ENCODE results near the gene OSBPL10.

The OSBPL10 gene

GRCh38 chr3:31988271-31988670 is 7.2 kb upstream of the OSBPL10 start:
- DNase-seq (ENCODE audit: low read depth): no peak

- DNase-seq (ENCODE audit: low read depth): no peak
These were observed 4.8 kb upstream of the OSBPL10 start for GRCh38 chr3:31985831-31986230.

DNA sequence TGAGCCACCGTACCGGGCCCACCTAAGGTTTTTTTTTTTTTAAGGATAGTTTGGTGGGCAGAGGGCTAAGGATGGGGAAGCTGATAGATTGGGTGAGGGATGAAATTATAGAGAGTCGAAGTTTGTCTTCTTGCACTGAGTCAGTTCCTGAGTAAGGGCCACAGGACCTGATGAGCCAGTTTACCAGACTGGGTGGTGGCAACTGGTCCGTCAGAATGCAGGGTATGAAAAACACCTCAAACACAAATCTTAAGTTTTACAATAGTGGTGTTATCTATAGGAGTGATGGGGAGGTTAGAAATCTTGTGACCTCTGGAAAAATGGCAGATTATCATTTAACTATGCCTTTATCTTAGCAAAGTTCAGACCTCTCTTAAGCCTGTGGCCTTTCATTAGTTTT is 3.3 kb upstream of the OSBPL10 start:
- no peak for DNase-seq (ENCODE audit: low read depth)

GRCh38 chr3:31980530-31981205 is 394 bp downstream of the OSBPL10 start:
- DNase-seq (ENCODE audit: low read depth): no peak

GRCh38 chr3:31979001-31979697 is 1.9 kb downstream of the OSBPL10 start:
- DNase-seq (ENCODE audit: low read depth): no peak

- DNase-seq (ENCODE audit: low read depth): no peak
These were observed 2.5 kb downstream of the OSBPL10 start for GRCh38 chr3:31978553-31978952.

GRCh38 chr3:31977736-31978135 is 3.3 kb downstream of the OSBPL10 start:
- DNase-seq (ENCODE audit: low read depth): no peak

DNA sequence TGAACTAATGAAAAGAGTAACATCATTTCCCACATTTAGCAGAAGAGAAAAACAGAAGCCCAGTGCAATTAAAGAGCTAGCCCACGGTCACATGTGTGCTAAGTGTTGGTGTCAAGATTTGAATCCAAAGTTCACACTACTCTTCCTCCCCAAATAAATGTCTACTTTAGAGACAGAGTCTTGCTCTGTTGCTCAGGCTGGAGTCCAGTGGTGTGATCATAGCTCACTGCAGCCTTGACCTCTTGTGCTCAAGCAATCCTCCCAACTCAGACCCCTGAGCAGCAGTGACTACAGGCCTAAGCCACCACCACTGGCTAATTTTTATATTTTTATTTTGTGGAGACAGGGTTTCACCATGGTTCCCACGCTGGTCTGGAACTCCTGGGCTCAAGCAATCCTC is 4.8 kb downstream of the OSBPL10 start:
- DNase-seq (ENCODE audit: low read depth): no peak

DNA sequence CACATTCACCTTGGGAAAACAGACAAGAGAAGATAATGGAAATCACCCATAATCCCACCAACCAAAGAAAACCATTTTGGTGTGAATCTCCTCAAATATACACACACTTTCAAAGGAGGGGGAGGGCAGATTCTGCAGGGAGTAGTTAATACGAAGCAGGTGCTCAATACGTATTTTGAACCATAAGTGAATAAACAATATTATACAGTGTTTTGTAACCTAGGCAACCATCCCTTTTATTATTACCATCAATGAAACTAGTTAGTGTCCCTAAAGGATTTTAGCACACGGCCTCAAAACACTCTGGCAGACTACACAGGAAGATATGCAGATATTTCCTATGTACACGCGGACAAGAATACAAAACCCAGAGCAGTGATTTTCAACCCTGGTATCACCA is 6.1 kb downstream of the OSBPL10 start:
- no peak for DNase-seq (ENCODE audit: low read depth)

- no peak for DNase-seq (ENCODE audit: low read depth)
These were observed 6.6 kb downstream of the OSBPL10 start for GRCh38 chr3:31974471-31974870.

DNA sequence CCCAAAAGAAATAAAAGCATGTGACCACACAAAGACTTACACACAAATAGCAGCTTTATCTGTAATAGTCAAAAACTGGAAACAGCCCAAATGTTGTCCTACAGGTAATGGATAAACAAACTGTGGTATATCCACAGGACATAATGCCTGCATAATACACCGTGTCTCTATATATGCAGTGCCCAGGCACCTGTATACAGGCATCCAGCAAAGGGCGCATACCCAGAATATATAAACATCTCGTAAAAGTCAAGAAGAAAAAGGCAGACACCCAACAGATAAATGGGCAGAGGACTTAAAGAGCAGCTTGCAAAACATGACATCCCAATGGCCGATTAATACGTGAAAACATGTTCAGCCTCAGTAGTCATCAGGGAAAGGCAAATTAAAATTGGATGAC is 7.2 kb downstream of the OSBPL10 start:
- DNase-seq (ENCODE audit: low read depth): no peak

DNA sequence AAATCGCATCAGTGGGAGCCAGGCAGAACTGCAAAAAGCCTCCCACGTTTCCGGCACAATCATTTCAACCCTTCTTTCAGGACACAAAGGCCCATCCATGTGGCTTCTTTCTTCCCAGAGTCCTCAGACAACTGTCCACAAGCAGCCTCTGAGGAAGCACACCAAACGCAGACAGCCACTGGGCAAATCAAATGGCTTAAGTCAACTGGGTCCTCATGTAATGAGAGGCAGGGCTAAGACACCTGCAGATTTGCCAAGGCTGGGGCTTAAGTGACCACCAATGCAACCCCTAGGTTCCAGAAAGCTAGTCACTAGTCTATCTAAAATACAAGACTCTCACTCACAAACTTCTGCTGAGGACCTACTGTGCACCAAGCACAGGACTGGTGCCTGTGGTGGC is 8.0 kb downstream of the OSBPL10 start:
- DNase-seq (ENCODE audit: low read depth): no peak

- DNase-seq (ENCODE audit: low read depth): no peak
These were observed 9.5 kb downstream of the OSBPL10 start for GRCh38 chr3:31971607-31972006.

- no peak for DNase-seq (ENCODE audit: low read depth)
These were observed 12.1 kb downstream of the OSBPL10 start for GRCh38 chr3:31968927-31969418.

GRCh38 chr3:31968369-31968926 is 12.6 kb downstream of the OSBPL10 start:
- no peak for DNase-seq (ENCODE audit: low read depth)

DNA sequence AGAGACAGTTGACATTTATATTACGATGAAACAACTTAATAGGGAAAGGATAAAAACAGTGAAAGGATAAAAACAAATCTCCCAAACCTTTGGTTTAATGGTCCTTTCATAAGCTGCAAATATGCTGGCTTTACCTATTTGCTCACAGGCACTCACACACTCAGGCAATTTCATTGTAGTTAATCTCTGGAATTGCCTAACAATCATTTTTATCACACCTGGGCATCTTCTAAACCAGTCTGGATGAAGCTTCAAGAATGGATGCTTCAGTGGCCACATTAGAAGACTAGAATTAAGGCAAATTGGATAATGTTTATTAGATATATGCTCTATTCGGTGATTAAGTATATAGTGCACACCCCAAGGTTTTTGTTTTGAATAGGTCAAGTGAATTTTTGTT is 13.5 kb downstream of the OSBPL10 start:
- DNase-seq (ENCODE audit: low read depth): no peak

GRCh38 chr3:31966978-31967591 is 14.0 kb downstream of the OSBPL10 start:
- DNase-seq (ENCODE audit: low read depth): no peak

DNA sequence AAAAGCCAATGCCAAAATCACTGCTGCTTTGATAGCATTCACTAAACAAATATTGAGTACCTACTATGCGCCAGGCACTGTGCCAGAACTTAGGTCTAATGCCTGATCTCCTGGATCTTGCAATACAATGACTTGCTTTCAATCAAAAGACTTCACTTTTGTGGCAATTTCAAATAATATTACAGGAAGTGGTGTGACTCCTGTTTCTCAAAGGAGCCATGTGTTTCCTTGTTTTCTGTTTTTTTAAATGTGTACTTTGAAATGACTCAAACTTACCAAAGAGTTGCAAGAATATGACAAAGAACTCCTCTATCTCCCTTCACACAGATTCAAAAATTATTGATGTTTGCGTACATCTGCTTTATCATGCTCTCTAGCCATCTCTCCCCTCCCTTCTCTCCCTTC is 18.3 kb downstream of the OSBPL10 start:
- DNase-seq (ENCODE audit: low read depth): no peak

- no peak for DNase-seq (ENCODE audit: low read depth)
These were observed 20.1 kb downstream of the OSBPL10 start for GRCh38 chr3:31960793-31961431.

- no peak for DNase-seq (ENCODE audit: low read depth)
These were observed 20.9 kb downstream of the OSBPL10 start for GRCh38 chr3:31959951-31960792.

DNA sequence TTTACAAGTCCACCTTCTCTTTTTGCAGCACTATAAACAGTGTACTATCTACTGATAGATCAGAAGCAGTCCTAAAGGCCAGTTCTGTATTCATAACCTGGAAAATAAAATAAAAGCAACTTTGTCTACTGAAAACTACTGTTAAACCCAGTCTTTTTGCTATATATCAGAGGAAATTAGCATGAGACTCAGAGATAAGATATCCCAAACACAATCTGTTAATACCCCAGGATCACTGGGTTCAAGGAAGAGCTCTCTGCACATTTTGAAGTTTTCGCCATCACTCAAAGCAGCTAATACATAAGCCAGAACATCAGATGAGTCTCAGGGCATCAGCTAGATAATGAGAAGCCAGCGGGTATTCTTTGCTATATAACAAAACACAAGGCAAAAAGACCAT is 21.8 kb downstream of the OSBPL10 start:
- DNase-seq (ENCODE audit: low read depth): no peak

All from T-helper 22 cell (primary cell).